Measurements from ENCODE around the gene ST14.

- TF ChIP-seq POLR2AphosphoS5 (IDR thresholded peaks at IDR 0.05; ENCODE audit: low read depth, low read length) (no peak), POLR2A (IDR thresholded peaks at IDR 0.05; ENCODE audit: low read depth, low read length) (no peak), TAF1 (IDR thresholded peaks at IDR 0.05; ENCODE audit: borderline replicate concordance, low read depth, low read length) (no peak)
Observed at GRCh38 chr11:130139401-130139800, 20.2 kb upstream of the ST14 start.
